Smooth muscle cell (in vitro differentiated cells): Measurements from ENCODE around the gene DMRTA2. TPM values are rescaled to one million over a fixed set of nuclear protein-coding genes. Genes with fewer than 3 reads are reported as not detected.

Source experiments
- DNase-seq: peaks from one replicate; lab custom pipeline; 2025; ENCODE audit not compliant: unreplicated experiment; lab: John Stamatoyannopoulos, UW
- H2AFZ ChIP-seq: fragments of 200-600 bp; sonication (generic); 2 replicates; pipeline ENCODE4 v1.6.0; 2016; ENCODE audit warnings: antibody characterized with exemption, low read depth, mild to moderate bottlenecking
- H3F3A ChIP-seq: fragments of 200-600 bp; sonication (generic); 2 replicates; pipeline ENCODE4 v1.6.0; 2017; ENCODE audit warnings: antibody characterized with exemption, low read depth
- H3K27ac ChIP-seq: fragments of 200-600 bp; sonication (generic); 2 replicates; pipeline ENCODE4 v1.5.1; 2016; ENCODE audit warnings: low read depth, mild to moderate bottlenecking
- H3K27me3 ChIP-seq: fragments of 200-600 bp; sonication (generic); 2 replicates; pipeline ENCODE4 v1.6.1; 2016; ENCODE audit warnings: low read depth, mild to moderate bottlenecking
- H3K36me3 ChIP-seq: fragments of 200-600 bp; sonication (generic); 2 replicates; pipeline ENCODE4 v1.5.1; 2016; ENCODE audit warnings: low read depth
- H3K4me1 ChIP-seq: fragments of 200-600 bp; sonication (generic); 2 replicates; pipeline ENCODE4 v1.5.1; 2016; ENCODE audit warnings: low read depth
- H3K4me2 ChIP-seq: fragments of 200-600 bp; sonication (generic); 2 replicates; pipeline ENCODE4 v1.6.0; 2016; ENCODE audit warnings: mild to moderate bottlenecking
- H3K4me3 ChIP-seq: fragments of 200-600 bp; sonication (generic); 2 replicates; pipeline ENCODE4 v1.5.1; 2016; ENCODE audit warnings: mild to moderate bottlenecking
- H3K79me2 ChIP-seq: fragments of 200-600 bp; sonication (generic); 2 replicates; pipeline ENCODE4 v1.6.0; 2016; ENCODE audit warnings: low read depth, mild to moderate bottlenecking
- H3K9ac ChIP-seq: fragments of 200-600 bp; sonication (generic); 2 replicates; pipeline ENCODE4 v1.6.0; 2016; ENCODE audit warnings: low read depth
- H3K9me3 ChIP-seq: fragments of 200-600 bp; sonication (generic); replicated peaks from 2 replicates; pipeline ENCODE4 v1.5.1; 2016; ENCODE audit warnings: low read depth
- H4K20me1 ChIP-seq: fragments of 200-600 bp; sonication (generic); 2 replicates; pipeline ENCODE4 v1.6.0; 2016; ENCODE audit warnings: low read depth
- CTCF ChIP-seq: fragments of 200-600 bp; sonication (generic); IDR thresholded peaks from 2 replicates; pipeline ENCODE4 v1.5.1; 2017; ENCODE audit warnings: borderline replicate concordance, mild to moderate bottlenecking, antibody characterized with exemption; ENCODE audit not compliant: insufficient read depth, poor library complexity, severe bottlenecking
- WGBS: methylation state at CpG from one replicate; pipeline ENCODE4 v1.1.7; 2016; ENCODE audit warnings: low lambda C conversion rate; 5-methylcytosine and 5-hydroxymethylcytosine counted together
- polyA plus RNA-seq: library from polyadenylated mRNA; unstranded; fragments of >200 nt; fragmentation: Nextera tagmentation; extraction: Ambion mirVana; gene quantifications from 2 replicates; pipeline ENCODE4 v1.2.1, GENCODE V29; 2016
- total RNA-seq: library from RNA; depleted of rRNA; stranded (reverse); fragments of >200 nt; gene quantifications from 2 replicates; pipeline ENCODE4 v1.2.3, GENCODE V29; 2014

DMRTA2 gene
- total and polyA plus RNA-seq, 2 experiments from 2014 or later, result 0.04 TPM; not detected in 1

- Histone ChIP-seq H3K4me1 (peaks cover 9% of the 10 kb centered on the region), H4K20me1 (no peaks in the 10 kb centered on the region), H3K9ac (no peak overlapping the region), H3K27ac (no peak overlapping the region), H3K9me3 (no peaks in the 10 kb centered on the region), H3K27me3 (no peaks in the 10 kb centered on the region), H3K79me2 (no peaks in the 10 kb centered on the region), H3K4me2 (no peak overlapping the region), H3F3A (no peaks in the 10 kb centered on the region), H3K36me3 (no peaks in the 10 kb centered on the region), H2AFZ (no peak overlapping the region), H3K4me3 (no peak overlapping the region)
- TF ChIP-seq CTCF, result no peak
- DNase-seq, result no peak
- WGBS, result 100% methylated on average over 1 of the region's 1 CpG
Observed at GRCh38 chr1:50447961-50448360, 24.7 kb upstream of the DMRTA2 start.

GRCh38 chr1:50441183-50441582, 17.9 kb upstream of the DMRTA2 start:
- TF ChIP-seq CTCF, result no peak
- Histone ChIP-seq H3F3A (peaks cover 5% of the 10 kb centered on the region), H3K4me2 (no peak overlapping the region), H4K20me1 (no peaks in the 10 kb centered on the region), H3K4me3 (no peak overlapping the region), H3K27me3 (no peaks in the 10 kb centered on the region), H3K9me3 (no peaks in the 10 kb centered on the region), H3K9ac (no peak overlapping the region), H3K79me2 (no peaks in the 10 kb centered on the region), H2AFZ (no peak overlapping the region), H3K36me3 (no peaks in the 10 kb centered on the region), H3K27ac (no peak overlapping the region), H3K4me1 (no peaks in the 10 kb centered on the region)
- no peak for DNase-seq
- WGBS, result 97% methylated on average over 6 of the region's 6 CpGs

GRCh38 chr1:50438945-50439344, 15.7 kb upstream of the DMRTA2 start:
- Histone ChIP-seq H3K4me2 (no peak overlapping the region), H3K4me1 (no peaks in the 10 kb centered on the region), H3K4me3 (no peak overlapping the region), H3K27me3 (peaks cover 11% of the 10 kb centered on the region), H3K79me2 (no peaks in the 10 kb centered on the region), H3K9me3 (no peaks in the 10 kb centered on the region), H3K27ac (no peak overlapping the region), H4K20me1 (no peaks in the 10 kb centered on the region), H3K9ac (no peak overlapping the region), H3F3A (peaks cover 5% of the 10 kb centered on the region), H2AFZ (no peak overlapping the region), H3K36me3 (no peaks in the 10 kb centered on the region)
- no peak for TF ChIP-seq CTCF
- no peak for DNase-seq

- H3K9me3 ChIP-seq, result no peaks in the 10 kb centered on the region
- no peak overlapping the region for H3K4me3 ChIP-seq
- no peak overlapping the region for H3K4me2 ChIP-seq
- no peak overlapping the region for H2AFZ ChIP-seq
- no peaks in the 10 kb centered on the region for H3K36me3 ChIP-seq
- H4K20me1 ChIP-seq, result no peaks in the 10 kb centered on the region
- no peak overlapping the region for H3K27ac ChIP-seq
- no peaks in the 10 kb centered on the region for H3K79me2 ChIP-seq
- 69% methylated on average over 6 of the region's 6 CpGs for WGBS
- no peak for TF ChIP-seq CTCF
- no peak for DNase-seq
- H3K27me3 ChIP-seq, result peaks cover 36% of the 10 kb centered on the region
- peaks cover 5% of the 10 kb centered on the region for H3F3A ChIP-seq
- H3K9ac ChIP-seq, result no peak overlapping the region
- no peaks in the 10 kb centered on the region for H3K4me1 ChIP-seq
Observed at GRCh38 chr1:50436489-50436888, 13.2 kb upstream of the DMRTA2 start.
